Neural cell (in vitro differentiated cells): ENCODE data around the gene SMIM35. TPM values are rescaled to one million over a fixed set of nuclear protein-coding genes. Genes with fewer than 3 reads are reported as not detected.

ENCODE experiments used
- H2AFZ ChIP-seq: fragments of 200-600, 300-800 bp; sonication (generic), shearing (Covaris generic); 2 replicates; pipeline ENCODE4 v1.6.0; 2014; ENCODE audit warnings: low read depth, mild to moderate bottlenecking, antibody characterized with exemption, low read length, moderate library complexity
- H3F3A ChIP-seq: fragments of 200-600 bp; shearing (Covaris generic); 2 replicates; pipeline ENCODE4 v1.6.1; 2016; ENCODE audit warnings: mild to moderate bottlenecking, moderate library complexity, mixed read lengths, antibody characterized with exemption, low read length; ENCODE audit not compliant: insufficient read depth, poor library complexity, severe bottlenecking
- H3K27ac ChIP-seq: fragments of 200-600, 300-800 bp; sonication (generic), shearing (Covaris generic); 2 replicates; pipeline ENCODE4 v1.5.1; 2014; ENCODE audit warnings: mild to moderate bottlenecking, low read length, moderate library complexity
- H3K27me3 ChIP-seq: fragments of 300-800, 200-600 bp; sonication (generic), shearing (Covaris generic); 2 replicates; pipeline ENCODE4 v1.6.0; 2014; ENCODE audit warnings: mild to moderate bottlenecking, low read depth, low read length, moderate library complexity; ENCODE audit not compliant: insufficient read depth
- H3K36me3 ChIP-seq: fragments of 300-800, 200-600 bp; sonication (generic), shearing (Covaris generic); 2 replicates; pipeline ENCODE4 v1.5.1; 2014; ENCODE audit warnings: mild to moderate bottlenecking, antibody characterized with exemption, low read length, moderate library complexity; ENCODE audit not compliant: insufficient read depth
- H3K4me2 ChIP-seq: fragments of 300-800, 200-600 bp; sonication (generic), shearing (Covaris generic); 2 replicates; pipeline ENCODE4 v1.6.0; 2014; ENCODE audit warnings: mild to moderate bottlenecking, low read length
- H3K4me3 ChIP-seq: fragments of 300-800, 200-600 bp; sonication (generic), shearing (Covaris generic); 2 replicates; pipeline ENCODE4 v1.5.1; 2014; ENCODE audit warnings: mild to moderate bottlenecking, low read length, moderate library complexity
- H3K79me2 ChIP-seq: fragments of 200-600 bp; shearing (Covaris generic); replicated peaks from 2 replicates; pipeline ENCODE4 v1.6.0; 2014; ENCODE audit warnings: mild to moderate bottlenecking, low read length, moderate library complexity; ENCODE audit not compliant: insufficient read depth
- H3K9ac ChIP-seq: fragments of 300-800, 200-600 bp; sonication (generic), shearing (Covaris generic); 2 replicates; pipeline ENCODE4 v1.6.1; 2016; ENCODE audit warnings: mild to moderate bottlenecking, low read length, mixed read lengths
- H3K9me2 ChIP-seq: fragments of 200-600 bp; shearing (Covaris generic); 2 replicates; pipeline ENCODE4 v1.6.1; 2016; ENCODE audit warnings: mild to moderate bottlenecking, low read length, mixed read lengths; ENCODE audit not compliant: insufficient read depth
- H3K9me3 ChIP-seq: fragments of 200-600, 300-800 bp; sonication (generic), shearing (Covaris generic); 2 replicates; pipeline ENCODE4 v1.6.1; 2016; ENCODE audit warnings: mild to moderate bottlenecking, mixed run types, low read length, moderate library complexity, mixed read lengths
- H4K20me1 ChIP-seq: fragments of 200-600 bp; shearing (Covaris generic); 2 replicates; pipeline ENCODE4 v1.6.1; 2016; ENCODE audit warnings: mild to moderate bottlenecking, mixed run types; ENCODE audit not compliant: insufficient read depth
- EP300 ChIP-seq: fragments of 450-650 bp; conservative IDR thresholded peaks from 2 replicates; pipeline ENCODE4 v1.6.1; 2014; ENCODE audit warnings: antibody characterized with exemption, mild to moderate bottlenecking, moderate library complexity; ENCODE audit not compliant: poor library complexity, severe bottlenecking
- EZH2 ChIP-seq: fragments of 200-600, 300-800 bp; shearing (Covaris generic), sonication (generic); IDR thresholded peaks from 2 replicates; pipeline ENCODE4 v1.6.1; 2014; ENCODE audit warnings: antibody characterized with exemption, low read length, borderline replicate concordance, mild to moderate bottlenecking; ENCODE audit not compliant: insufficient read depth, poor library complexity, severe bottlenecking
- MXI1 ChIP-seq: fragments of 450-650 bp; conservative IDR thresholded peaks from 2 replicates; pipeline ENCODE4 v1.6.1; 2014; ENCODE audit warnings: antibody characterized with exemption, mild to moderate bottlenecking; ENCODE audit not compliant: poor library complexity, severe bottlenecking
- POLR2AphosphoS5 ChIP-seq: IDR thresholded peaks from 2 replicates; pipeline ENCODE4 v1.6.1; 2012
- RAD21 ChIP-seq: fragments of 450-650 bp; conservative IDR thresholded peaks from 2 replicates; pipeline ENCODE4 v1.6.1; 2014; ENCODE audit warnings: antibody characterized with exemption, mild to moderate bottlenecking, moderate library complexity
- SMC3 ChIP-seq: fragments of 450-650 bp; conservative IDR thresholded peaks from 2 replicates; pipeline ENCODE4 v1.6.1; 2014; ENCODE audit warnings: antibody characterized with exemption, mild to moderate bottlenecking, moderate library complexity; ENCODE audit not compliant: poor library complexity
- TAF1 ChIP-seq: IDR thresholded peaks from 2 replicates; pipeline ENCODE4 v1.6.1; 2012; ENCODE audit warnings: low read depth
- polyA plus RNA-seq: library from polyadenylated mRNA; depleted of rRNA; stranded (reverse); fragments of >200 nt; gene quantifications from 2 replicates; pipeline ENCODE4 v1.2.3, GENCODE V29; 2014
- TF ChIP-seq, protein P1 (sequence below): fragments of 450-650 bp; IDR thresholded peaks from 2 replicates; pipeline ENCODE4 v1.5.1; 2014; ENCODE audit warnings: antibody characterized with exemption, mild to moderate bottlenecking, moderate library complexity; ENCODE audit not compliant: poor library complexity, severe bottlenecking
- TF ChIP-seq, protein P2 (sequence below): IDR thresholded peaks from 2 replicates; pipeline ENCODE4 v1.6.1; 2012; ENCODE audit warnings: borderline replicate concordance

Gene SMIM35
- polyA plus RNA-seq, 1 donor from 2014 or later: not detected

DNA sequence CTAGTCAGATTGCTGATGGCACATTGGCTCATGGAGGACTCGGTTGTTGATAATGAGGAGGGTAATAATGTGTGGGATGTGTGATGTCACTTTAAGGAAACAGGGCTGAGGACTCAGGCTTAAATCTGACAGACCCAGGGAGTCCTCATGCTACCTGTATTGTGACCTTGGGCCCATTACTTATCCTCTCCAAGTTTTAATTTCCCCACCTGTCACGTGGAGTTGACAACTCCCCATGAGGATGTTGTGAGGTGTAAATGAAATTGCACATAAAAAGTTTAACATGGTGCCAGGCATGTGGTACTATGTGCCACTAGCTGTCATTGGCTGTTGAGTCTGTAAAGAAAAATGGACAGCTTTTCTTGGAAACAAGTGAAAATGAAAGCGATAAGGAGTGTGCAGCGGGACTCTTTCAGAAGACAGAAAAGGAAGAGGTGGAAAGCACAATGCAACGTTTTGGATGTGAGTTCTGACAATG lies 85.2 kb downstream of the SMIM35 start:
- Histone ChIP-seq H3K79me2 (no peaks in the 10 kb centered on the region), H3K4me3 (no peak overlapping the region), H2AFZ (no peak overlapping the region), H3F3A (no peaks in the 10 kb centered on the region), H3K9ac (no peak overlapping the region), H3K4me2 (no peak overlapping the region), H3K9me2 (no peaks in the 10 kb centered on the region), H3K9me3 (no peaks in the 10 kb centered on the region), H3K36me3 (no peaks in the 10 kb centered on the region), H4K20me1 (no peaks in the 10 kb centered on the region), H3K27me3 (no peaks in the 10 kb centered on the region), H3K27ac (no peak overlapping the region)
- TF ChIP-seq SMC3 (no peak), EP300 (no peak), TAF1 (no peak), EZH2 (no peak), MXI1 (no peak), RAD21 (no peak), POLR2AphosphoS5 (no peak)
- TF ChIP-seq, protein P1, sequence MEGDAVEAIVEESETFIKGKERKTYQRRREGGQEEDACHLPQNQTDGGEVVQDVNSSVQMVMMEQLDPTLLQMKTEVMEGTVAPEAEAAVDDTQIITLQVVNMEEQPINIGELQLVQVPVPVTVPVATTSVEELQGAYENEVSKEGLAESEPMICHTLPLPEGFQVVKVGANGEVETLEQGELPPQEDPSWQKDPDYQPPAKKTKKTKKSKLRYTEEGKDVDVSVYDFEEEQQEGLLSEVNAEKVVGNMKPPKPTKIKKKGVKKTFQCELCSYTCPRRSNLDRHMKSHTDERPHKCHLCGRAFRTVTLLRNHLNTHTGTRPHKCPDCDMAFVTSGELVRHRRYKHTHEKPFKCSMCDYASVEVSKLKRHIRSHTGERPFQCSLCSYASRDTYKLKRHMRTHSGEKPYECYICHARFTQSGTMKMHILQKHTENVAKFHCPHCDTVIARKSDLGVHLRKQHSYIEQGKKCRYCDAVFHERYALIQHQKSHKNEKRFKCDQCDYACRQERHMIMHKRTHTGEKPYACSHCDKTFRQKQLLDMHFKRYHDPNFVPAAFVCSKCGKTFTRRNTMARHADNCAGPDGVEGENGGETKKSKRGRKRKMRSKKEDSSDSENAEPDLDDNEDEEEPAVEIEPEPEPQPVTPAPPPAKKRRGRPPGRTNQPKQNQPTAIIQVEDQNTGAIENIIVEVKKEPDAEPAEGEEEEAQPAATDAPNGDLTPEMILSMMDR: no peak
- TF ChIP-seq, protein P2, sequence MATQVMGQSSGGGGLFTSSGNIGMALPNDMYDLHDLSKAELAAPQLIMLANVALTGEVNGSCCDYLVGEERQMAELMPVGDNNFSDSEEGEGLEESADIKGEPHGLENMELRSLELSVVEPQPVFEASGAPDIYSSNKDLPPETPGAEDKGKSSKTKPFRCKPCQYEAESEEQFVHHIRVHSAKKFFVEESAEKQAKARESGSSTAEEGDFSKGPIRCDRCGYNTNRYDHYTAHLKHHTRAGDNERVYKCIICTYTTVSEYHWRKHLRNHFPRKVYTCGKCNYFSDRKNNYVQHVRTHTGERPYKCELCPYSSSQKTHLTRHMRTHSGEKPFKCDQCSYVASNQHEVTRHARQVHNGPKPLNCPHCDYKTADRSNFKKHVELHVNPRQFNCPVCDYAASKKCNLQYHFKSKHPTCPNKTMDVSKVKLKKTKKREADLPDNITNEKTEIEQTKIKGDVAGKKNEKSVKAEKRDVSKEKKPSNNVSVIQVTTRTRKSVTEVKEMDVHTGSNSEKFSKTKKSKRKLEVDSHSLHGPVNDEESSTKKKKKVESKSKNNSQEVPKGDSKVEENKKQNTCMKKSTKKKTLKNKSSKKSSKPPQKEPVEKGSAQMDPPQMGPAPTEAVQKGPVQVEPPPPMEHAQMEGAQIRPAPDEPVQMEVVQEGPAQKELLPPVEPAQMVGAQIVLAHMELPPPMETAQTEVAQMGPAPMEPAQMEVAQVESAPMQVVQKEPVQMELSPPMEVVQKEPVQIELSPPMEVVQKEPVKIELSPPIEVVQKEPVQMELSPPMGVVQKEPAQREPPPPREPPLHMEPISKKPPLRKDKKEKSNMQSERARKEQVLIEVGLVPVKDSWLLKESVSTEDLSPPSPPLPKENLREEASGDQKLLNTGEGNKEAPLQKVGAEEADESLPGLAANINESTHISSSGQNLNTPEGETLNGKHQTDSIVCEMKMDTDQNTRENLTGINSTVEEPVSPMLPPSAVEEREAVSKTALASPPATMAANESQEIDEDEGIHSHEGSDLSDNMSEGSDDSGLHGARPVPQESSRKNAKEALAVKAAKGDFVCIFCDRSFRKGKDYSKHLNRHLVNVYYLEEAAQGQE: no peak

DNA sequence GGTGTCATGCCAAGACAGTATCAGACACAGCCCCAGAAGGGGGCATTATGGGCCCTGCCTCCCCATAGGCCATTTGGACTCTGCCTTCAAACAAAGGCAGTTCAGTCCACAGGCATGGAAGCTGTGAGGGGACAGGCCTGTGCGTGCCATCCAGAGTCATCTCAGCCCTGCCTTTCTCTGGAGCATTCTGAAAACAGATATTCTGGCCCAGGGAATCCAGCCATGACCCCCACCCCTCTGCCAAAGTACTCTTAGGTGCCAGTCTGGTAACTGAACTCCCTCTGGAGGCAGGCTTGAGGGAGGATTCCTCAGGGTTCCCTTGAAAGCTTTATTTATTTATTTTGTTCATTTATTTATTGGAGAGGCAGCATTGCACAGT lies 85.9 kb downstream of the SMIM35 start:
- Histone ChIP-seq H2AFZ (no peak overlapping the region), H3K79me2 (no peaks in the 10 kb centered on the region), H3K27me3 (no peaks in the 10 kb centered on the region), H3K9ac (no peak overlapping the region), H3F3A (no peaks in the 10 kb centered on the region), H3K4me2 (no peak overlapping the region), H3K36me3 (no peaks in the 10 kb centered on the region), H3K4me3 (no peak overlapping the region), H4K20me1 (no peaks in the 10 kb centered on the region), H3K27ac (no peak overlapping the region), H3K9me3 (no peaks in the 10 kb centered on the region), H3K9me2 (no peaks in the 10 kb centered on the region)
- TF ChIP-seq EP300: no peak
- no peak for TF ChIP-seq POLR2AphosphoS5
- TF ChIP-seq RAD21: no peak
- TF ChIP-seq, protein P1: no peak
- TF ChIP-seq EZH2: no peak
- no peak for TF ChIP-seq MXI1
- TF ChIP-seq SMC3: no peak
- TF ChIP-seq TAF1: no peak
- TF ChIP-seq, protein P2: no peak
